HFFc6 (cell line): Measurements from ENCODE around the gene SMURF2. TPM values are rescaled to one million over a fixed set of nuclear protein-coding genes. Genes with fewer than 3 reads are reported as not detected.
"Not testable (repeated sequence)": the region's sequence is repeated elsewhere in the genome, so short reads cannot be mapped to it uniquely, and the experiment has no call there.

Experiments
- DNase-seq: peaks from one replicate; pipeline ENCODE4 v3.0.0-alpha.2; 2018
- H3K27ac Mint-ChIP-seq: 2 replicates; pipeline ENCODE4 v1.8.0; 2020; ENCODE audit warnings: mild to moderate bottlenecking, mixed read lengths
- H3K27me3 Mint-ChIP-seq: 2 replicates; pipeline ENCODE4 v1.8.0; 2021; ENCODE audit warnings: mild to moderate bottlenecking, moderate library complexity, mixed read lengths; ENCODE audit not compliant: insufficient read depth
- H3K36me3 Mint-ChIP-seq: 2 replicates; pipeline ENCODE4 v1.8.0; 2021; ENCODE audit warnings: low read depth, mixed read lengths
- H3K4me1 Mint-ChIP-seq: 2 replicates; pipeline ENCODE4 v1.8.0; 2020; ENCODE audit warnings: low read depth, mixed read lengths
- H3K4me3 Mint-ChIP-seq: 2 replicates; pipeline ENCODE4 v1.8.0; 2020; ENCODE audit warnings: mild to moderate bottlenecking, moderate library complexity, mixed read lengths
- H3K9me3 Mint-ChIP-seq: 2 replicates; pipeline ENCODE4 v1.8.0; 2020; ENCODE audit warnings: mild to moderate bottlenecking, mixed read lengths
- total RNA-seq, 6 experiments: library from RNA; stranded (reverse); fragmentation: NEBNext Ultra II Directional; extraction: Animal tissue kit (Norgen Biotek cat#: 25700); gene quantifications; 2 replicates in 1 of 6; 3 replicates in 5 of 6; pipeline ENCODE4 v1.2.3, GENCODE V29; 2021
- TF ChIP-seq, protein P1 (sequence below): fragments of 200-600 bp; sonication (generic); IDR thresholded peaks from 2 replicates; pipeline ENCODE4 v1.5.0; 2021; ENCODE audit warnings: antibody characterized with exemption, mild to moderate bottlenecking

The SMURF2 gene
- total RNA-seq, 6 experiments from 2014 or later = 92.5 to 206 (median 99.1) TPM

DNA sequence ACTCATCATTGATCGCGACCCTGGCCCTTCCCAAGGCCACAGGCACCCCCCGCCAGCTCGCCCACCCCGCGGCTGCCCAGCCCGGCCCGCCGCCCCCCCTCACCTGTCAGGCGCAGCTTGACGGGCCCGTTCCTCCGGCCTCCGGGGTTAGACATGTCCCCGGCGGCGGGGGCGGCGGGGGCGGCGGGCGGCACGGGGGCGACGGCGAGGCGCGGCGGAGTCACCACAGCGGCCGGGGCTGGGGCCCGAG is 456 bp downstream of the SMURF2 start:
- Mint-ChIP-seq H3K27me3 (peaks cover 3% of the 10 kb centered on the region; the same call in 1 of the 2 replicates), H3K4me3 (peak overlapping the region; percentile 100), H3K4me1 (peaks cover 52% of the 10 kb centered on the region), H3K9me3 (no peaks in the 10 kb centered on the region), H3K36me3 (peaks cover 35% of the 10 kb centered on the region), H3K27ac (peak overlapping the region; percentile 97)
- DNase-seq = no peak
- TF ChIP-seq, protein P1, sequence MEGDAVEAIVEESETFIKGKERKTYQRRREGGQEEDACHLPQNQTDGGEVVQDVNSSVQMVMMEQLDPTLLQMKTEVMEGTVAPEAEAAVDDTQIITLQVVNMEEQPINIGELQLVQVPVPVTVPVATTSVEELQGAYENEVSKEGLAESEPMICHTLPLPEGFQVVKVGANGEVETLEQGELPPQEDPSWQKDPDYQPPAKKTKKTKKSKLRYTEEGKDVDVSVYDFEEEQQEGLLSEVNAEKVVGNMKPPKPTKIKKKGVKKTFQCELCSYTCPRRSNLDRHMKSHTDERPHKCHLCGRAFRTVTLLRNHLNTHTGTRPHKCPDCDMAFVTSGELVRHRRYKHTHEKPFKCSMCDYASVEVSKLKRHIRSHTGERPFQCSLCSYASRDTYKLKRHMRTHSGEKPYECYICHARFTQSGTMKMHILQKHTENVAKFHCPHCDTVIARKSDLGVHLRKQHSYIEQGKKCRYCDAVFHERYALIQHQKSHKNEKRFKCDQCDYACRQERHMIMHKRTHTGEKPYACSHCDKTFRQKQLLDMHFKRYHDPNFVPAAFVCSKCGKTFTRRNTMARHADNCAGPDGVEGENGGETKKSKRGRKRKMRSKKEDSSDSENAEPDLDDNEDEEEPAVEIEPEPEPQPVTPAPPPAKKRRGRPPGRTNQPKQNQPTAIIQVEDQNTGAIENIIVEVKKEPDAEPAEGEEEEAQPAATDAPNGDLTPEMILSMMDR = no peak

DNA sequence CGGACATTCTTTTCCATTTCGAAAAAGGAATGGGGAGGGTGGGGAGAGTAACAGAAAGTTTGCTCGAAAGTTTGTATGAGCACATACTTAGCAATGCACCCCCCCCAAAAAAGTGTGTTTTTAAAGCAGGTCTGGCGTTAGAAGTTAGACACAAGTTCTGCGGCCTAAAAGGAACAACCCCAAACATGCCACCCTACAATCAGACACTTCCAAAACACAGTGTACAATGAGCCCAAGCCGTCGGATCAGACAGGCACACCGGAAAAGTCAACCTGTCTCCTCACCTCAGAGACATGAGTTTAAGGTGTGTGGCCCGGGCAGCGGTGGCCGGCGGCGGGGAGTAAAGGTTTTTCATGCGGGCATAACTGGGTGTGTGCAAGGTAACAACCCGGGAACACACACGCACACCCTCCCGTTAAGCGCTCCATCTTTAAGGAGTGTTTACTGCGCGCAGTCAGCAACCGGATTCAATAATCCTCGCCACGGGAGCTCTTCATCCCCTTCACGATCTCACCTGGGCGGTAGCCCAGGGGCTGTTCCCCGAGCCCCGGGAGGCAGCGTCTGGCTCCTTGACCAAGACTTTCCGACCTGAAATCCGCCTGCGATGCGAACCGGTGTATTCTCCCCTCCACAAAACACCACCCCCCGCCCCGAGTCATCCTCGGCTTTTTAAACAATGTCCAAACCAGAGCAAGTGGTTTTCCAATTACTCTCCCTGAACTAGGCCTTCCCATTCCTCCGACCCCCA is 955 bp downstream of the SMURF2 start:
- peak overlapping the region; percentile 100 for H3K4me3 Mint-ChIP-seq

DNA sequence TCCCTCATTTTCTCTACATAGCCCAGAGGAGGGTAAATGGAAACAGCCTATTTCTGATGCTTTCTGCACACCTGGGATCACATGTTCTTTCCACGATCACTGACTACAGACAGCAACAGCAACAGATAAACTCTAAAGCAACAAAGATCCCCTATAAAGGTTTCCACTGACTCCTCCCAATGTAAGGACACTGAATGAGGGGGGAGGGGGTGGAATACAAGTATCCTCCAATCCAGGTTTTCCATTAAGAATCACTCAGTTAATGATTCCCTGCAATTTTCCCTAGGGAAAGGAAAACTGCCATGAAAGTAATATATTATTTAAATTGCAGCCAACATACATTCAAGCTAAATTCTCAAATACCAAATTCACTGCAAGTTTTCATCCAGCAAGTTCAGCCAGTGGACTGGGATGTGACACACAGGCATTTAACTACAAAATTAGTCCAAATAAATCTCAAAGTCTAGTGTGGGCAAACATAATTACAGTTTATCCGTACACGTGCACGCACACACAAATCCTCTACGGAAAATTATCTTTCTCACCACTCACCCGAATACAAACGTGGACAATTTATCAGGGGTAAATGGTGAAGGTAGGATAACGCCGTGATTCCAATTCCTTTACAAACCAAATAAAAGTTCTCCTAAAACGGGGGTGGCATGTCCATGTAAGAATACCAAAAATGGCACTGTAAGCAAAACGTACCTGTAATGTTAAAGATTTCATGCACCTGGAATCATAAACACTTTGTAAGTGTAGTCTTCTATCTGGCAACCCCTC is 1.7 kb downstream of the SMURF2 start:
- H3K4me3 Mint-ChIP-seq = peak overlapping the region; percentile 100
- H3K36me3 Mint-ChIP-seq = peaks cover 47% of the 10 kb centered on the region
- H3K9me3 Mint-ChIP-seq, DNase-seq, H3K27me3 Mint-ChIP-seq: not testable (repeated sequence)
- peak overlapping the region; percentile 97 for H3K27ac Mint-ChIP-seq
- H3K4me1 Mint-ChIP-seq = peaks cover 63% of the 10 kb centered on the region

More for the DNA sequence above, 955 bp downstream of the SMURF2 start:
- H3K4me1 Mint-ChIP-seq = peaks cover 57% of the 10 kb centered on the region
- peaks cover 40% of the 10 kb centered on the region for H3K36me3 Mint-ChIP-seq
- H3K9me3 Mint-ChIP-seq, DNase-seq, H3K27me3 Mint-ChIP-seq: not testable (repeated sequence)
- peak overlapping the region; percentile 97 for H3K27ac Mint-ChIP-seq

DNA sequence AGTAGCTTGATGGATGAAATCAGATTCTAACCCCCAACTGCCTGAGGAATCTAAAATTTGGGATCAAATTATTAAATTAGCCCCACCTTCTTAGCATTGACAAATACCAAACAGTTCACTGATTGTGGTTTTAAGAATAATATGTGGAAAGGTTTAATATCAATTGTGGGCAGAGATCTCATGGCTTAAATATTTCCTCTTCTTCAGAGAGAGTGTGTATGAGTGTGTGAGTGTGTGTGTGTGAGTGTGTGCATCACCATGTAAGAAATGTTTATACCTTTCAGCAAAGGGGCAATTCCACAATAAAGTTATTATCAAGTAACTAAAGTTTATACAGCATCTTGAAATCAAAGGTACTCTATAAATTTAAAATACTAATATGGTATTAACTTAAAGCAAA is 3.2 kb downstream of the SMURF2 start:
- peak overlapping the region; percentile 76 for H3K27ac Mint-ChIP-seq
- H3K9me3 Mint-ChIP-seq = peaks cover 5% of the 10 kb centered on the region; the same call in 1 of the 2 replicates
- H3K4me3 Mint-ChIP-seq = peak overlapping the region; percentile 100
- H3K36me3 Mint-ChIP-seq = peaks cover 48% of the 10 kb centered on the region
- TF ChIP-seq, protein P1 = no peak
- H3K27me3 Mint-ChIP-seq = peaks cover 3% of the 10 kb centered on the region; the same call in 1 of the 2 replicates
- peaks cover 53% of the 10 kb centered on the region for H3K4me1 Mint-ChIP-seq
- peak; percentile 69 for DNase-seq

DNA sequence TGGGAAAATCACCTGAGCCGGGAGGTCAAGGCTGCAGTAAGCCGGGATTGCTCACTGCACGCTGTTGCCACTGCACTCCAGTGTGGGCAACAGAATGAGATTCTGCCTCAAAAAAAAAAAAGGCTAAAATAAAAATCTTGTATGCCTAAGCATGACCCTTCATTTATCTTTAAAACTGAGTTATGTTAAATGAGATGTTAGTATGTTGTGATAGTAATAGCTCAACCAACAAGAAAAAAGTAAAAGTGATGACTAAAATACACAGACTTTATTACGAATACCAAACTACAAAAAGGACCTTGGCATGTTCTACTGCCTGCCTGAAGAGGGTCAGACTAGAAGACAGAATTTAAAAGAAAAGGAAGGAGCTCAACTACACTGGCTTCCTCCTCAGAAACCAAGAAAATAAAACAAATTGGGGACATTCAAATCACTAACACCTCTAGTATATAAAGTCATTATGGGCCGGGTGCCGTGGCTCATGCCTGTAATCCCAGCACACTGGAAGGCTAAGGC is 4.4 kb downstream of the SMURF2 start:
- Mint-ChIP-seq H3K36me3 (peaks cover 55% of the 10 kb centered on the region), H3K4me3 (peak overlapping the region; percentile 100)

DNA sequence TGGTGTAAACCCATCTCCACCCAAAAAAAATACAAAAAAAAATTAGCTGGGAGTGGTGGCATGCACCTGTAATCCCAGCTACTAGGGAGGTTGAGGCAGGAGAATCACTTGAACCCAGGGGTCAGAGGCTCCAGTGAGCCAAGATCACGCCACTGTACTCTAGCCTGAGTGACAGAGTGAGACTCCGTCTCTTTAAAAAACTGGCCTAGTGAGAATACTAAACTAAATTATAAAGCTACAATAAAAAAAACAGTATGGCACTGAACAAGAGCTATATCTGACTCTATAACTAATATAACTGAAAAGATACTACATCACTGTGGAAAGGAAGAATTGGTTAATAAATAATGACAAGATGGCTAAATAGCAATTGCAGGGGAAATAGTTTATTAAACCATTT is 6.4 kb downstream of the SMURF2 start:
- peaks cover 5% of the 10 kb centered on the region; the same call in 1 of the 2 replicates for H3K9me3 Mint-ChIP-seq
- H3K4me1 Mint-ChIP-seq = peaks cover 70% of the 10 kb centered on the region
- H3K4me3 Mint-ChIP-seq = peak overlapping the region; percentile 100
- H3K27ac Mint-ChIP-seq = no peak overlapping the region; the same call in 1 of the 2 replicates
- TF ChIP-seq, protein P1 = no peak
- H3K36me3 Mint-ChIP-seq = peaks cover 46% of the 10 kb centered on the region
- H3K27me3 Mint-ChIP-seq = no peaks in the 10 kb centered on the region; the same call in 1 of the 2 replicates
- DNase-seq = no peak

More for the DNA sequence above, 4.4 kb downstream of the SMURF2 start:
- H3K9me3 Mint-ChIP-seq = peaks cover 5% of the 10 kb centered on the region; the same call in 1 of the 2 replicates
- peaks cover 2% of the 10 kb centered on the region for H3K27me3 Mint-ChIP-seq
- H3K27ac Mint-ChIP-seq = peak overlapping the region; percentile 66
- DNase-seq = no peak
- TF ChIP-seq, protein P1 = no peak
- H3K4me1 Mint-ChIP-seq = peaks cover 53% of the 10 kb centered on the region
